ENCODE measurements around the gene POM121.
"Not testable (repeated sequence)": the region's sequence is repeated elsewhere in the genome, so short reads cannot be mapped to it uniquely, and the experiment has no call there.

Gene POM121

DNA sequence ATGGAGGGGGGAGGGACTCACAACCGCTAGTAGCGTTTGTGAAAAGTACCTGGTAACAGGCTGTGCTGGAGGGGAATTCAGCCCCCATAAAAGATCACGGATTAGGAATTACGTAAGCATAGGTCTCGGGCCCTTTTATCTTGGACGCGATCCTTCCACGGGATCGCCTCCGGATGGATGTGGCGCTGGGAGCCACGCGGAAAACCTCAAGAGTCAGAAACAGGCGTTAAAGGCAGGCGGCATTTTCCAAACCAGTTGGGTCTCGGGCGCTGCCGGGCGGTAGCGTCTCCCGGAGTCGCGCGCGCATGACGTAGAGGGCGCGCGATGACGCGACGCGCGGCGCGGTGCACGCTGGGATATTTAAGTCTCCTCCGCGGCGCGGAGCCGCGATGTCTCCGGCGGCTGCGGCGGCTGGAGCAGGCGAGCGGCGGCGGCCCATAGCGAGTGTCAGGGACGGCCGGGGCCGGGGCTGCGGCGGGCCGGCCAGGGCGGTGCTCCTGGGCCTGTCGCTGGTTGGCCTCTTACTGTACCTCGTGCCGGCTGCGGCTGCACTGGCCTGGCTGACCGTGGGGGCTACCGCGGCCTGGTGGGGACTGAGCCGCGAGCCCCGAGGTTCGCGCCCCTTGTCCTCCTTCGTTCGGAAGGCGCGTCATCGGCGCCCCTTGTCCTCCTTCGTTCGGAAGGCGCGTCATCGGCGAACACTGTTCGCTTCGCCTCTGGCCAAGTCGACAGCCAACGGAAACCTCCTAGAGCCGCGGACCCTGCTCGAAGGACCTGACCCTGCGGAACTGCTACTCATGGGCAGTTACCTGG is at the start of gene POM121:
POM121 (plus strand) TSS at position 363 of the 813 bp plus-strand sequence; CDS start at position 390, 27 bp downstream.
- peaks cover 22% of the 10 kb centered on the region for H3K4me1 ChIP-seq (ENCODE audit: insufficient read depth, low read length)
- peak within 1 kb of the TSS; percentile 51 to 75 for H3K4me3 ChIP-seq (ENCODE audit: low read depth in 1 of 2, low read length in 2 of 2)
- H3K27ac ChIP-seq (ENCODE audit: low read depth, low read length), result peak within 1 kb of the TSS; percentile 50
- no peaks in the 10 kb centered on the region for H3K9me3 ChIP-seq (ENCODE audit: low read length)
- H3K9ac ChIP-seq (ENCODE audit: low read length), result peak within 1 kb of the TSS; percentile 94
- H3K36me3 ChIP-seq (ENCODE audit: insufficient read depth, low read length), result peaks cover 32% of the 10 kb centered on the region
- no peaks in the 10 kb centered on the region for H3K27me3 ChIP-seq (ENCODE audit: control insufficient read depth in 1 of 2, insufficient read depth in 2 of 2, low read length in 2 of 2)

DNA sequence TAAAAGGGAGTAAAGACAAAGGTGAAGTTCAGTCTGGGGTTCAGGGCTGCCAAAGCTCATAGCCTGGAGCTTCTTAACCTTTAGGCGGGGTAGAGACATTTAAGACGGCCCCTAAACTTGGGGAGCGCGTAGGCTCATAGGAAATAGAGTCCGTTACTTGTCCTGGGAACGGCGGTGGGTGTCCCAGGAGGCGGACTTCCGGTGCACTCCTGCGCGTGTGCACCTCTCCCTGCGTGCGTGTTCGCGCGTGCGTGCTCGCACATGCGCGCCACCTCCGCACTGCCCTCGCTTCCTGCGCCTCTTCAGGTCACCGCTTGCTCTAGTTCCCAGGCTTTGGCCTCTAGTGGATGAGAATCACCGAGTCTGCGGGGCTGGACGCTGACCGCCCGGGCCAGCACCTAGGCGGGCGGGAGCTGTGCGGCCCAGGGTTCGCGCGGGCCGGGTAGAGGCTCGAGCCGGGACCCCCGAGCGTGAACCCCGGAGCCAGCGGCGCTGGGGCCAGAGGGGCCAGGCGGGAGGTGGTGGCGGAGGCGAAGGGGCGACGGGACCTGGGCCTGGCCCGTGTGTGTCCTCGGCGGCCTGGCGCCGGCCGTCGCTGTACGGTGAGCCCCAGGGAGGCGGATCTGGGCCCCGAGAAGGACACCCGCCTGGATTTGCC is 45.7 kb upstream of the POM121 start:
- Histone ChIP-seq H3K9ac (ENCODE audit: low read length) (peak overlapping the region; percentile 57), H3K4me3 (ENCODE audit: low read depth in 1 of 2, low read length in 2 of 2) (peak overlapping the region; percentile 40 to 74), H3K27ac (ENCODE audit: low read depth, low read length) (peak overlapping the region; percentile 85)
- H3K4me1 ChIP-seq (ENCODE audit: insufficient read depth, low read length); H3K27me3 ChIP-seq (ENCODE audit: control insufficient read depth in 1 of 2, insufficient read depth in 2 of 2, low read length in 2 of 2); H3K9me3 ChIP-seq (ENCODE audit: low read length); H3K36me3 ChIP-seq (ENCODE audit: insufficient read depth, low read length): not testable (repeated sequence)

DNA sequence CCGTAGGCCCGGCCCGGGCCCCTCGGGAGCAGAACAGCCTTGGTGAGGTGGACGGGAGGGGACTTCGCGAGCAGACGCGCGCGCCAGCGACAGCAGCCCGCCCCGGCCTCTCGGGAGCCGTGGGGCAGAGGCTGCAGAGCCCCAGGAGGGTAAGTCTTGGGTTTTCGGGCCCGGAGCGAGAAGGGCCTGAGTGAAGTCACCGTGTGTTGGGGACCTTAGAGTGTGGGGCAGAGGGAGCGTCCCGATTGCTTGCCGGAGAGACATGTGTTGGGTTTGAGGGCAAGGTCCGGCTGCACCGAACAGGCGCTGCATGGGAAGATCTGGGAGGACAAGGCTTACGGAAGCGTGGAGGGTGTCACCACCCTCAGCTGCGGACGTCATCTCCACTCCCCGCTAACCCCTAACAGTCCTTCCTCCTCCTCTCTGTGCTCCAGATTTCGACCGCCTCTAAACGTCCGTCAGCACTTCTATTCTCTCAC is 45.1 kb upstream of the POM121 start:
- Histone ChIP-seq H3K27ac (ENCODE audit: low read depth, low read length) (peak overlapping the region; percentile 85), H3K9ac (ENCODE audit: low read length) (peak overlapping the region; percentile 57), H3K4me3 (ENCODE audit: low read depth in 1 of 2, low read length in 2 of 2) (peak overlapping the region; percentile 40 to 74)
- H3K9me3 ChIP-seq (ENCODE audit: low read length); H3K27me3 ChIP-seq (ENCODE audit: control insufficient read depth in 1 of 2, insufficient read depth in 2 of 2, low read length in 2 of 2); H3K36me3 ChIP-seq (ENCODE audit: insufficient read depth, low read length); H3K4me1 ChIP-seq (ENCODE audit: insufficient read depth, low read length): not testable (repeated sequence)

- not testable (repeated sequence) for H3K9me3 ChIP-seq (ENCODE audit: low read length)
These were observed 33.1 kb upstream of the POM121 start for GRCh38 chr7:72891750-72892149.

DNA sequence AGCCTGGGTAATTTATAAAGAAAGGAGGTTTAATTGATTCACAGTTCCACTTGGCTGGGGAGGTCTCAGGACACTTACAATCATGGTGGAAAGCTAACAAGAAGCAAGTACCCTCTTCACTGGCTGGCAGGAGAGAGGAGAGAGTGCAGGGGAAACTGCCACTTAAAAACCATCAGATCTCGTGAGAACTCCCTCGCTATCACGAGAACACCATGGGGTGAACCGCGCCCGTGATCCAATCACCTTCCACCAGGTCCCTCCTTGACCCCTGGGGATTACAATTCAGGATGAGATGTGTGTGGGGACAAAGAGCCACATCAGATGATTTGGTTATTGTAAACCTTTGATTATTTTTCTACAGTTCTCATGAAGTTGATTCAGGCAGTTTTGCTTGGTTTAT is 20.2 kb upstream of the POM121 start:
- H3K9me3 ChIP-seq (ENCODE audit: low read length); H3K27me3 ChIP-seq (ENCODE audit: control insufficient read depth in 1 of 2, insufficient read depth in 2 of 2, low read length in 2 of 2); H3K27ac ChIP-seq (ENCODE audit: low read depth, low read length); H3K4me3 ChIP-seq (ENCODE audit: low read depth in 1 of 2, low read length in 2 of 2); H3K9ac ChIP-seq (ENCODE audit: low read length); H3K36me3 ChIP-seq (ENCODE audit: insufficient read depth, low read length); H3K4me1 ChIP-seq (ENCODE audit: insufficient read depth, low read length): not testable (repeated sequence)

More at GRCh38 chr7:72891750-72892149, 33.1 kb upstream of the POM121 start:
- H3K27ac ChIP-seq (ENCODE audit: low read depth, low read length); H3K9ac ChIP-seq (ENCODE audit: low read length); H3K4me3 ChIP-seq (ENCODE audit: low read depth in 1 of 2, low read length in 2 of 2); H3K27me3 ChIP-seq (ENCODE audit: control insufficient read depth in 1 of 2, insufficient read depth in 2 of 2, low read length in 2 of 2); H3K4me1 ChIP-seq (ENCODE audit: insufficient read depth, low read length): not testable (repeated sequence)
- peaks cover 16% of the 10 kb centered on the region for H3K36me3 ChIP-seq (ENCODE audit: insufficient read depth, low read length)

DNA sequence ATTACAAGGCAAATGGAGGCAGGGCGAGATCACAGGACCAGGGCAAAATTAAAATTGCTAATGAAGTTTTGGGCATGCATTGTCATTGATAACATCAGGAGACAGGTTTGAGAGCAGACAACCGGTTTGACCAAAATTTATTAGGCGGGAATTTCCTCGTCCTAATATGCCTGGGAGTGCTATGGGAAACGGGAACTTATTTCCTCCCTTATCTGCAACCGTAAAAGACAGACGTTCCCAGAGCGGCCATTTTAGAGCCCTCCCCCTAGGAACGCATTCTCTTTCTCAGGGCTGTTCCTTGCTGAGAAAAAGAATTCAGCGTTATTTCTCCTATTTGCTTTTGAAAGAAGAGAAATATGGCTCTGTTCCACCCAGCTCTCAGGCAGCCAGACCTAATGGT is 16.5 kb upstream of the POM121 start:
- H3K4me1 ChIP-seq (ENCODE audit: insufficient read depth, low read length); H3K9ac ChIP-seq (ENCODE audit: low read length); H3K9me3 ChIP-seq (ENCODE audit: low read length); H3K36me3 ChIP-seq (ENCODE audit: insufficient read depth, low read length); H3K27ac ChIP-seq (ENCODE audit: low read depth, low read length); H3K4me3 ChIP-seq (ENCODE audit: low read depth in 1 of 2, low read length in 2 of 2); H3K27me3 ChIP-seq (ENCODE audit: control insufficient read depth in 1 of 2, insufficient read depth in 2 of 2, low read length in 2 of 2): not testable (repeated sequence)

DNA sequence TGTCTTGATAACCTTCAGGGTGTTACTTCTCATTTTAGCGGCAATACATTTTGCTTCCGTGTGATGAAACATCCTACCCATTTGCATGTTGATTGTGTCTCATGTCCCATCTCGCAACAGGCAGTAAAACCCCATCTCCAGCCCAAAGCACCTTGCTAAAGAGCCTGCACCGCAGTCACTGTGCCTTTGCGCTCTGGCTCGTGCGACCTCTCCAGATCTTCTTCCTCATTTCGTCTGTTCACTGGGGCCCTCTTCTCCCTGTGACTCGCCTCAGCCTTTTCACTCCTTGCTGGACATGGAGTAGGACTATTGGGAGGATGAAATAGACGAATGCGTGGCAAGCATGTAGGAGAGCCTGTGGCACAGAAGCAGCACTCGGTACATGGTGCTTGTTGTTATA is 13.5 kb upstream of the POM121 start:
- not testable (repeated sequence) for H3K9me3 ChIP-seq (ENCODE audit: low read length); H3K4me3 ChIP-seq (ENCODE audit: low read depth in 1 of 2, low read length in 2 of 2); H3K4me1 ChIP-seq (ENCODE audit: insufficient read depth, low read length); H3K36me3 ChIP-seq (ENCODE audit: insufficient read depth, low read length); H3K27me3 ChIP-seq (ENCODE audit: control insufficient read depth in 1 of 2, insufficient read depth in 2 of 2, low read length in 2 of 2); H3K9ac ChIP-seq (ENCODE audit: low read length); H3K27ac ChIP-seq (ENCODE audit: low read depth, low read length)

DNA sequence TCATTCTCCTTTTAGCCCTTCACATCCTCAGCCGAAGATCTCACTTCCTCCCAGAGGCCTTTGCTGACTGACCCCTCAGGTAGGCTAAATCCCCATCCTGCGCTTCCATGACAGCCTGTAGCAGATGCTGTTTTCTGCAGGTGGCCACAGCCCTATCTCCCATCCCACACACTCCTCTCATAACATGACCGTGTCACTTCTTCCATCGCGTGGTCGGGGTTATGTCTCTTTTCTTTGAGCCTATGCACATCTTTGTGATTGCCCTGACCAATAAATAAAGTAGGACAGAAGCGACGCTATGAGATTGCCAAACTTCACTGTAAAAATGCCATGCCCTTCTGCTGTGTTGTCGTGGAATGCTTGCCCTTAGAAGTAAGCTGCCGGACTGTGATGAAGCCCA is 11.1 kb upstream of the POM121 start:
- not testable (repeated sequence) for H3K9me3 ChIP-seq (ENCODE audit: low read length); H3K36me3 ChIP-seq (ENCODE audit: insufficient read depth, low read length); H3K9ac ChIP-seq (ENCODE audit: low read length); H3K27me3 ChIP-seq (ENCODE audit: control insufficient read depth in 1 of 2, insufficient read depth in 2 of 2, low read length in 2 of 2); H3K4me3 ChIP-seq (ENCODE audit: low read depth in 1 of 2, low read length in 2 of 2); H3K27ac ChIP-seq (ENCODE audit: low read depth, low read length); H3K4me1 ChIP-seq (ENCODE audit: insufficient read depth, low read length)

- H3K4me1 ChIP-seq (ENCODE audit: insufficient read depth, low read length); H3K9ac ChIP-seq (ENCODE audit: low read length); H3K9me3 ChIP-seq (ENCODE audit: low read length); H3K4me3 ChIP-seq (ENCODE audit: low read depth in 1 of 2, low read length in 2 of 2); H3K36me3 ChIP-seq (ENCODE audit: insufficient read depth, low read length); H3K27me3 ChIP-seq (ENCODE audit: control insufficient read depth in 1 of 2, insufficient read depth in 2 of 2, low read length in 2 of 2); H3K27ac ChIP-seq (ENCODE audit: low read depth, low read length): not testable (repeated sequence)
These were observed 10.0 kb upstream of the POM121 start for GRCh38 chr7:72914756-72915525.

DNA sequence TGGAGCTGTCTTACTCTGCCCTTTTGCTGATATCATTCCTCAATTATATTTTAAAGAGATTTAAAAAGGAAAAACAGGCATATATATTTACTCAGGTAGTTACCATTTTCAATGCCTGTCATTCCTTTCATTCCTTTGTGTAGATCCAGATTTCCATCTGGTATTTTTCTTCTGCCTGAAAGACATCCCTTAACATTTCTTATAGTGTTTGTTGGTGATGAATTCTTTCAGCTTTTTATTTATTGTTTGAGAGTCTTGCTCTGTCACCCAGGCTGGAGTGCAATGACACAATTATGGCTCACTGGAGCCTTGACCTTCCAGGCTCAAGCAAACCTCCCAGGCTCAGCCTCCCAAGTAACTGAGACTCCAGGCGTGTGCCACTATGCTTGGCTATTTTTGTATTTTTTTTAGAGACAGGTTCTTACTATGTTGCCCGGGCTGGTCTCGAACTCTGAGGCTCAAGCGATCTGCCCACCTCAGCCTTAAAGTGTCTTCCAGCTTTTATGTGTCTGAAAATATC is 5.6 kb upstream of the POM121 start:
- Histone ChIP-seq H3K36me3 (ENCODE audit: insufficient read depth, low read length) (peaks cover 5% of the 10 kb centered on the region), H3K27me3 (ENCODE audit: control insufficient read depth in 1 of 2, insufficient read depth in 2 of 2, low read length in 2 of 2) (no peaks in the 10 kb centered on the region), H3K4me1 (ENCODE audit: insufficient read depth, low read length) (peaks cover 5% of the 10 kb centered on the region), H3K9me3 (ENCODE audit: low read length) (no peaks in the 10 kb centered on the region), H3K4me3 (ENCODE audit: low read depth in 1 of 2, low read length in 2 of 2) (no peak overlapping the region), H3K9ac (ENCODE audit: low read length) (no peak overlapping the region), H3K27ac (ENCODE audit: low read depth, low read length) (no peak overlapping the region)

DNA sequence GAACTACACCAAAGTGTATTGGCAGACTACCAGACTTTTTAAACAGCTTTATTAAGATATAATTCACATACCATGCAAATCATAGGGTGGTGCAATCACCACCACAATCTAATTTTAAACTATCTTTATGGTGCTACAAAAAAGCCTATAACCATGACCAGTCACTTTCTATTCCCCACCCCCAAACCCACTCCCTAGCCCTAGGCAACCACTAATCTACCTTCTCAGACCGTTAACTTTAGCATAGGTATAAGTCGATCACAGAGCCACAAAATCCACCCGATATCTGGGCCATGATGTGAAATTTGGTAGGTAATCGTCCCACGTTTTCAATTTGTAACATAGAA is 536 bp upstream of the POM121 start:
- Histone ChIP-seq H3K4me3 (ENCODE audit: low read depth in 1 of 2, low read length in 2 of 2) (peak overlapping the region; percentile 51 to 75), H3K27ac (ENCODE audit: low read depth, low read length) (peak overlapping the region; percentile 50), H3K27me3 (ENCODE audit: control insufficient read depth in 1 of 2, insufficient read depth in 2 of 2, low read length in 2 of 2) (no peaks in the 10 kb centered on the region), H3K9ac (ENCODE audit: low read length) (peak overlapping the region; percentile 94), H3K9me3 (ENCODE audit: low read length) (no peaks in the 10 kb centered on the region), H3K4me1 (ENCODE audit: insufficient read depth, low read length) (peaks cover 22% of the 10 kb centered on the region), H3K36me3 (ENCODE audit: insufficient read depth, low read length) (peaks cover 30% of the 10 kb centered on the region)

Measured in muscle layer of colon (tissue), 2 donors.